COLO668 (cell line): Measurements from ENCODE around the gene SVOP.
"Not testable (repeated sequence)": the region's sequence is repeated elsewhere in the genome, so short reads cannot be mapped to it uniquely, and the experiment has no call there.

ENCODE experiments used
- DNase-seq: peaks from one replicate; lab custom pipeline; 2025; ENCODE audit not compliant: unreplicated experiment; lab: John Stamatoyannopoulos, UW

SVOP gene, protein sequence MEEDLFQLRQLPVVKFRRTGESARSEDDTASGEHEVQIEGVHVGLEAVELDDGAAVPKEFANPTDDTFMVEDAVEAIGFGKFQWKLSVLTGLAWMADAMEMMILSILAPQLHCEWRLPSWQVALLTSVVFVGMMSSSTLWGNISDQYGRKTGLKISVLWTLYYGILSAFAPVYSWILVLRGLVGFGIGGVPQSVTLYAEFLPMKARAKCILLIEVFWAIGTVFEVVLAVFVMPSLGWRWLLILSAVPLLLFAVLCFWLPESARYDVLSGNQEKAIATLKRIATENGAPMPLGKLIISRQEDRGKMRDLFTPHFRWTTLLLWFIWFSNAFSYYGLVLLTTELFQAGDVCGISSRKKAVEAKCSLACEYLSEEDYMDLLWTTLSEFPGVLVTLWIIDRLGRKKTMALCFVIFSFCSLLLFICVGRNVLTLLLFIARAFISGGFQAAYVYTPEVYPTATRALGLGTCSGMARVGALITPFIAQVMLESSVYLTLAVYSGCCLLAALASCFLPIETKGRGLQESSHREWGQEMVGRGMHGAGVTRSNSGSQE

DNA sequence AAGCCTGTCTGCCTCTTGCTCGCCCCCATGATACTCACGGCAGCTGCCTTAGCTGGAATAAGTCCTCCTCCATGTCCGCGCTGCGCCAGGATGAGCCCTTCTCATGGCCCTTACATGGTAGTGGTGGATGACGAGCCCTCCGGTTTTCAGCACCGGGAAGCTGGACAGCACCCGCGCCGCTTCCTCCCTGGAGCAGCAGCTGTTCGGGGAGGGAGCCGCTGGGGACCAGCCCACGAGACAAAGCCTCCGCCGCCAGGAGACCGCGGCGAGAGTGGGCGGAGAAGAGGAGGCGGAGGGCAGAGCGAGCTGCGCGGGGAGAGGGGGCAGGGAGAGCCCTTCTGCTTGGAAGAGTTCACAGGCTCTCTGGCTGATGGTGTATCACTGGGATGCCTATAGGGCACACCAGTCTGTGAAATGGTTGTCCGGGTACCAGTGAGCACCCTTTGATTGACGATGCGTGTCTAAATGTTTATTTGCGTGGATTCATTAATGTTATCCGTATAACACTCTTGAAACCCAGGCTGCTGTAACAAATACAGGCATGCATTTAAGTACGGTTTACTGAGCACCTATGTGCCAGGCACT is at the start of gene SVOP:
SVOP (minus strand) TSS at position 273 of the 585 bp plus-strand sequence; CDS start at position 73, 200 bp downstream.
- peak; percentile 91 for DNase-seq

DNA sequence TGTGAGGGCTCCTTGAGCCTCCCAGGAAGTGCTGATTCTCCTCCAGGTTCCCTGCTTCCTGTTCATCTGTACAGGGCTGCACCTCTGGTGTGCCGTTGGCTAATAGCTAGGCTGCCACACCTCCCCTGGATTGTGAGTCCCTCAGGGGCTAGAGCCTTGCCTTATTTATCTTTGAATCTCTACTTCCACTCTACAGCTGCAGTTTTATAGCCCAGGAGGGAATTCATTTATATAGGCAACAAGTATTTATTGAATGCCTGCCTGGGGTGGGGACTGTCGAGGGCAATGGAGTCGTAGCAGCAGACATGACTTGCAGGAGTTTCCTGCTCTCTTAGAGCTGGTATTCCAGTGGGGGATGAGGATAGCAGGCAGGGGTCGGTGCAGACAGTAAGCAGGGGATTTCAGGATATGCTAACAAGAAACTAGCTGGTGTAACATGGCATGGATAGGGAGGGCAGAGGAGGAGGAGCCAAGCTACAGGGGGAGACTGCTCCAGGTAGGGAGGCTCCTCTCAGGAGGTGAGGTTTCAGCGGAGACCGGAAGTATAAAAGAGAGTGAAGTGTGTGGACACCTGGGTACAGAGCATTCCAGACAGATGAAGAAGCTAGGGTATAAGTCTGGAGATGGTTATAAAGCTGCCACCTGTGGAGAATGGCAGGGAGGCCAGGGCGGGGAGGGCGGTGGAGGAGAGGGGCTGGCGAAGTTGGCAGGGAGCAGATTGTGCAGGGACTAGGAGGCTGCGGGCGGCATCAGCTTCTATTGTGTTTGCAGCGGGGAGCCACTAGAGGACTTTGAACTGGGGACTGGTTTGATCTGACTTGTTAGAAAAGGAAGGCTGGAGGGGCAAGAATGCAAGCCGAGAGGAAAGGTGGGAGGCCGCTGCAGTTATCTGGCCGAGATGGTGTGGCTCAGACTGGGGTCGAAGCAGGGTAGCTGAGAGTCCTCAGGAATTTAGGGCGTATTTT is 48.7 kb upstream of the SVOP start:
- no peak for DNase-seq

DNA sequence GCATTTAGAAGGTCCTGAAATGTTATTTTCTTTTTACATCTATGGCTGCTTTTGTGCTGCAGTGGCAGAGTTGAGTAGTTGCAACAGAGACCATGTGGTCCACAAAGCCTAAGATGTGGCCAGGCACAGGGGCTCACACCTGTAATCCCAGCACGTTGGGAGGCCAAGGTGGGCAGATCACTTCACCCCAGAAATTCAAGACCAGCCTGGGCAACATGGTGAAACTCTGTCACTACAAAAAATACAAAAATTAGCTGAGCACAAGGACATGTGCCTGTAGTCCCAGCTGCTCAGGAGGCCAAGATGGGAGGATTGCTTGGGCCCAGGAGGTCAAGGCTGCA is 45.0 kb upstream of the SVOP start:
- DNase-seq: no peak

DNA sequence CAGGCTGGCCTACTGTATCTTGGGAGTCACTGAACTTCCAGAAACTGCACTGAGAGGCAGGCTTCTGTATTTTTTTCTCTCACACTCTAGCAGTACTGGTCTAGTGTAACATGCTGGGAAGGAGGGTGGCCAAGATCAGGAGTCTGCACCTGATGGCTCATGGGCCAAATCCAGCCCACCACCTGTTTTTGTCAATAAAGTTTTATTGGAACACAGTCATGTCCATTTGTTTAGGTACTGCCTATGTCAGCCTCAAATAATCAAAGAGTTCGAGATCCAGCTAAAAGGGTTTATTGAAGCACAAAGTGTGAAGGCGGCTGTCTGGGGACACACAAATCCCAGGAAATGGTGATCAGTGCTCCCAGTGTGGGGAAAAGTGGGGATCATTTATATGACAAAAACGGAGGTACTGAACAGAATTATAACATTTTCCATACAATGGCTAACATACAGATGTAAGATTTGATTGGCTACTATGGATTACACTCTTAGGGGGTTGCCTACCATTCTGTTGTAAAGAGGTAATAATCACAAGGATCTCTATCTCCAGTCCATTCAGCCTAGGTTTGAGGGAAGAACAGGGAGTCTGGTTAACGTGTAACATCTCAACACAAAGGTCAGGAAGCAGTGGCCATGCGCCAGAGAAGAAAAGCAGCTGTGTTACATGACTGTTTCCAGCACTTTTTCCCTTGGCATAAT is 44.4 kb upstream of the SVOP start:
- no peak for DNase-seq

DNA sequence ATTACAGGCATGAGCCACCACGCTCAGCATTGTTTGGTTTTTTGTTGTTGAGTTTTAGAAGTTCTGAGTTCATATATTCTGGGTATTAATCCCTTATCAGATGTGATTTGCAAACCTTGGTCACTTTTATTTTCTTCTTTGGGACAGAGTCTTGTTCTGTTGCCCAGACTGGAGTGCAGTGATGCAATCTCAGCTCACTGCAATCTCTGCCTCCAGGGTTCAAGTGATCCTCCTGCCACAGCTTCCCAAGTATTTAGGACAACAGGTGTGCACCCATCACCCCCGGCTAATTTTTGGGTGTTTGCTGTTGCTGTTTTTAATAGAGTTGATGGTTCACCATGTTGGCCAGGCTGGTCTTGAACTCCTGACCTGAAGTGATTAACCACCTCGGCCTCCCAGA is 43.3 kb upstream of the SVOP start:
- no peak for DNase-seq

DNA sequence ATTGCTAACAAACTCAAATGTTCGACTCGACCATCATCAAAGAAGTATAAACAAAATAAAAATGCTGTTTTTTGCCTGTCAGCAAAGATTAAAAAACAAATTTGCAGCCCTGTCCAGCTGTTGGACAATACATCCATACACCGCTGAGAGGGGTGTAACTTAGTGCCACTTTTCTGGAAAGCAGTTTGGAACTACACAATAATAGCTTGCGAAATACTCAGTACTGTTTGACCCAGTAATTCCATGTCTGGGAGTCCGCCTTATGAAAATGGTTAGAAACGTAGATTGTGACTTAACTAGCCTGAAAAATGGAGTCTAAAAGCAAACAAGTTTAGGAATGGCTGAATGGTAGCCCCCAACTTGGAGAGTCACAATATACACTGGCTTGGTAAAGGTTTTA is 37.9 kb upstream of the SVOP start:
- no peak for DNase-seq

DNA sequence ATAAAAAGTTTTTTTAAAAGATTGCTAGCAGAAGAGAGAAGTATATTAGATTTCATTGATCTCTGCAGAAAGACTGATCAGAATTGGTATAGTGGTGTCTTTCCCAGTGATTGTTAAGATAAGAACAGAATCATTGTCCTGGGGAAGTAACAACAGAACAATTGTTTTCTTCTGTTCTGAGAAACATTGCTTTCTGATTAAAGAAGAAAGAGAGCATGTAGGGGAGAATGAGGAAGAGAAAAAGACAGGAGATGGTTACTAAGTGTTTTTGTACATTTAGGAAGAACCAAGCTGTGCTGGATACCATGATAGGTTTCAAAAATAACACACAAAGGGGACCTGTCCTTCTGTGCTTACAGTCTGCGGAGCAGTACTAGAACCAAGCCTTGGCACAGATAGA is 36.5 kb upstream of the SVOP start:
- no peak for DNase-seq

DNA sequence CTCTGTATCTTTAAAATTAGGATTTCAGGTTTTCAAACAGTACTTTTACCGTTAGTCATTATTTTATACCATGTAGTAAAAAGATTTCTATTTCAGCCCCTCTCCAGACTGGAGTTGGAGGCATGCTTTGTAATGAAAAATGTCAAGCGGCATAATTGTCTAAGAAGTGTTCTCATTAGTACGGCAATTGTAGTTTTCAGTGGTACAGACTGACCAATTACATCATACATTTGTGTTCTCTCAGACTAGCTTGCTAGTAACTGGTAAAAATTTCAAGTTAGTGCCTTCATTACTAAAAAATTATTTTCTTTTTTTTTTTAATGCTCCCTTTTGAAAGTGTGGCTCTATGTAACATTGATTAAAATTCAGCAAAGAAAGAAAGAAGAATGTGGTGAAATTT is 36.0 kb upstream of the SVOP start:
- no peak for DNase-seq

DNA sequence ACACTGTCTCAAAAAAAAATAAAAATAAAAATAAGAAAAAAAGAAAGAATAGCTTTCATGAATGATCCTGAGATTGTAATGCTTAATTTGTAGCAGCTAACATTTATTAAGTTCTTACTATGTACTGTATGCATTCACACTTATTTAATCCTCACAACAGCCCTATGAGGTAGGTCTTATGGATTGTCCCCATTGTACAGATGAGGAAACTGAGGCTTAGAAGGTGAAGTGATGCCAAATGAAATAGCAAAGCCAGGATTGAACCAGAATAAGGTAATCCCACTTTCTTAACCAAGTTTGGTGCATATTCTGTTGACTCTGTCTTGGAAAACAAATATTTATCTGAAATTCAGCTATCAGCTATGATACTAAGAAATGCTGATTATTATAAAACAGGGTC is 33.7 kb upstream of the SVOP start:
- no peak for DNase-seq

DNA sequence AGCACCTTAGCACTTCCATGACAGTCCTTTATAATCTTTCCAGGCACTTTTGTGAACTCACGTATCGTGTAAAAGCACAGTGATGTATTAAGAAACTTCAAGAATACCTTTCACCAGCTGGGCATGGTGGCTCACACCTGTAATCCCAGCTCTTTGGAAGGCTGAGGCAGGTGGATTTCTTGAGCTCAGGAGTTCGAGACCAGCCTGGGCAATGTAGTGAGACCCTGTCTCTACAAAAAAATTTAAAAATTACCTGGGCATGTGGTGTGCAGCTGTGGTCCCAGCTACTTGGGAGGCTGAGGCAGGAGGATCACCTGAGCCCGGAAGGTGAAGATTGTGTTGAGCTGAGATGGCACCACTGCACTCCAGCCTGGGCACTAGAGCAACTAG is 33.3 kb upstream of the SVOP start:
- not testable (repeated sequence) for DNase-seq

DNA sequence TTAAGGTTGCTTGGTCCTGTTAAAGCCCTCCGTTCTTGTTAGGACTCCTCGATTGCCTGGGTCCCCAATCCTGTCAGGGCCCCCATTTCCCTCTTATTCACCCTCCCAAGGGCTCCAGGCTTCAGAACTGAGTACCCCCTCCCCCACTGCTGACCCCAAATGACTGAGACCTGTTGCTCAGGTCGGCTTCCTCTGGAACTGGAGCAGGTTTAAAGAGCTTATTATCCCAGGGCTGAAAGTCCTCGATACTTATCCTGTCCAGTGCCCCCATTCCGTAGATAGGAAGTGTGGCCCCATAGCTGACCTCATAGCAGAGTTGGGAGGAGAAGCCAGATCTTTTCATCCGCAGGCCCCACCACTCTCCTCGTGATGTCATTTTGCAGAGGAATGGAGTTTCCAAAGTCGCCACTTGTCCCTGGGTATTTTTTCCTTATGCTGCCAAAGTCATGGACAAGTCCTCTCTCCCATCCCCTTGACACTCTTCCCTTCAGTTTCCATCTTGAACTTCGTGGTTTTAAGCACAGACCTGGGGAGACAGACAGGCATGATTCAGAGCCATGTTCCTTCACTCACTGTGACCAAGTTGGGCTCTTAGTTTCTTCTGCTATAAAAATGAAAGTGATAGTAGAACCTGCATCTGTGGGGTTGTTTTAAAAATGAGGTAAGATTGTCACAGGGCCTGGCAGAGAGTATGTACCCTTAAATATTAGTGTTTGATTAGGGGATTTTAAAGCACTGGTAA is 32.7 kb upstream of the SVOP start:
- DNase-seq: no peak

DNA sequence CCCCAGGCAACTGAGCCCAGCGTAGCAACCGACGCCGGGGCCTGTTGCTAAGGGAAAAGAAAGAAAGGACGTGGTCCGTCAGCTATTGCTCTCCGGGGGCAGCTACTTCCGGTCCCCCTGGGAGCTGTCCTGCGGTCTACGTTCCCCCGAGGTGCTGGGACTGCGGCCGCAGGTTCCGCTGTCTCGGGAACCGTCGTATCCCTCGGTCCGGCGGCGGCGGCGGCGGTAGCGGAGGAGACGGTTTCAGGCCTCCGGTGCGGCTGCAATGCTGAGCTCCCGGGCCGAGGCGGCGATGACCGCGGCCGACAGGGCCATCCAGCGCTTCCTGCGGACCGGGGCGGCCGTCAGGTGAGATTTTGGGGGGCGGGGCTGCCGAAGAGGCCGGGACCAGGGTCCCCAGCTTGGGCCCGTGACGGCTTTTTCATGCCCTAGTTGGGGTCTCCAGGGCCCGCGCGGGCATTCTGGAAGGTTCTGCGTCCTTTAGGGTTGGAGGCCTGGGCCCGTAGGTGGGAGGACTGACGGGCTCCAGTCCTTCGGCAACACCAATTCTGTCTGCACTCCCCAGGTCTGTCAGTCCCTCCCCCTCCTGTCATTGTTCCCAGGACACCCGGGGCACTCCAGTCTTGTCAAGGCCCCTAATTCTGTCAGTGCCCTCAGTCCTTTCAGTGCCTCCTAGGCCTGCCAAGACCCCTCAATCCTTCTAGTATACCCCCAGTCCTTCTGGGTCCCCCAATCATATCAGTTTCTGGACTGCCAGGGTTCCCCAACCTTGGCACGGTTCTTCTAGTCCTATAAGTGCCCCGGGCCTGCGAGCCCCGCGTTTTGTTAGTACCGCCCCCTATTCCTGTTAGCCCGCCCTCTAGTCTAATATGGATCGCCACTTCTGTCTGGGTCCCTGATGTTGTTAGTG is 31.8 kb upstream of the SVOP start, which contains the start of gene USP30:
USP30 (plus strand) TSS at position 163 of the 910 bp plus-strand sequence; CDS start at position 266, 103 bp downstream.
- DNase-seq: peak; percentile 91

DNA sequence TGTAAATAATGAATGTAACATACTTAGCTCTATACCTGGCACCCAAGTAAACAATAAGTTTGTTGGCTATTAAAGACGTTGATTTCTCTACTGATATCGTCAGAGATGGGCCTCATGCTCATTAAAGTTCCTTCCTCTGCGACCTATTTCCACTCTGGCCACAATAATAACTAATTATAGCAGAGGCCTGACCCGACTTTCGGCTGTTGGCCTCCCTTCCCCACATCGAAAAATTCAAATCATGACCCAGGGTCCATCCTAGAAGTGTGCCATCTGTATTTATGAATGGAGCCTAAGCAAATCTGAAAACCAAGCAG is 31.2 kb upstream of the SVOP start:
- no peak for DNase-seq

DNA sequence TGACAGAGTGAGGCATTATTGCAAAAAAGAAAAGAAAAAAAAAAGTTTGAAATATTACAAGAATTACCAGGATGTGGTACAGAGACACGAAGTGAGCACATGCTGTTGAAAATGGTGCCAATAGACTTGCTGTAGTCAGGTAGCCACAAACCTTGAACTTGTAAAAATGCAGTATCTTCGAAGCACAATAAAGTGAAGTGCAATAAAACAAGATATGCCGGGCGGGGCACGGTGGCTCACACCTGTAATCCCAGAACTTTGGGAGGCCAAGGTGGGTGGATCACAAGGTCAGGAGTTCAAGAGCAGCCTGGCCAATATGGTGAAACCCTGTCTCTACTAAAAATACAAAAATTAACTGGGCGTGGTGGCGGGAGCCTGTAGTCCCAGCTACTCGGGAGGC is 28.9 kb upstream of the SVOP start:
- not testable (repeated sequence) for DNase-seq

DNA sequence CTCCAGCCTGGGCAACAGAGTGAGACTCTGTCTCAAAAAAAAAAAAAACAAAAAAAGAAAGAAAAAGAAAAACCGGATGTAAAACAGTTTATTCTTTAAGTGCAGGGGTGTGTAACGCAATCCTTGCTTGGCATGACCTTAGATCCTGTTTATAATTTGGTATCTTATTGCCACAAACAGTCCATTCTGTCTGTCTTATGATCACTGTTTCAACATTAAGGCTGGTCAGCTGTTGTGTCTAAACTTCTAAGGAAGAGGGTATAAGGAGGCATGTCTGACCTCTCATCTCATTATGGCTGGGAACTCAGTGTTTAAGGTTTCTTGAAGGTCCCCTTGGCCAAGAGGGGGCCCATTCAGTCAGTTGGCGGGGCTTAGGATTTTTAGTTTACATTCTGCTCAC is 27.8 kb upstream of the SVOP start:
- DNase-seq: not testable (repeated sequence)

DNA sequence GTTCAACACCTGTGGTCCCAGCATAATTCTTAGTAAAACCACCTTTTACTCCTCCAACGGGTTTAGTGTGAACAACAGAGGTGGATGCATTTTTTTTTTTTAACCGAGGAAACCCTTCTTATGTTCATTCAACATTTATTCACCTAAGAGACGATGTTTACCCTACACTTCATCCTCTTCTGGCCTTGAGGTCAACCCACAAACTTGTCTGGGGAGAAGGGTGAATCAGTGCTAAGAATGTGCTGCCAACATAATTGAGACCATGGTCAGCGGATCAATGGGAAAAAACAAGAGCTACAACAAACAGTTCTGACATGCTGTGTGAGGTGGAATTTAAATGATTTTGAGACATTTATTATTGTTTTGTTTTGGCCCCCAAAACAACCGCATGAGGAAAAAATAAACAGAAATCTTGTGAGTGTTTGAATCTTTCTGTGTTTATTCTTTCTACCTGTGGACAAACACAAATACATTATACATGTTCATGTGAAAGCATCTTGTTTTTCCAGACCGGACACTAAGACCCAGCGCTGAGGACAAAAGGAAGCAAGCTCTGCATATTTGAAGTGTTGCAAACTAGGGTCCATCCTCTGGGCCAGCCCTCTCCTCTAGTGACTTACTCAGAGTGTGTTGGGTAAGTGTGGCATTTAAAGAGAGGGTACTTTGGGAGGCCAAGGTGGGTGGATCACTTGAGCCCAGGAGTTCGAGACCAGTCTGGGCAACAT is 26.4 kb upstream of the SVOP start:
- DNase-seq: no peak

DNA sequence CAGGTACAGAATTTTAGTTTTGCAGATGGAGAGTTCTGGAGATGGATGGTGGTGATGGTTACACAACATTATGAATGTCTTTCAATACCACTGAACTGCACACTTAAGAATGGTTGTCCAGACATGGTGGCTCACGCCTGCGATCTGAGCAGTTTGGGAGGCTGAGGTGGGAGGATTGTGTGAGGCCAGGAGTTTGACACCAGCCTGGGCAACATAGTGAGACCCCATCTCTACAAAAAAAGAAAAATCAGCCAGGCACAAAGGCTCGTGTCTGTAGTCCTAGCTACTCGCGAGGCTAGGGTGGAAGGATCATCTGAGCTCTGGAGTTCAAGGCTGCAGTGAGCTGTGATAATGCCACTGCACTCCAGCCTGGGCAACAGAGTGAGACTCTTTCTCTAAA is 23.4 kb upstream of the SVOP start:
- no peak for DNase-seq

DNA sequence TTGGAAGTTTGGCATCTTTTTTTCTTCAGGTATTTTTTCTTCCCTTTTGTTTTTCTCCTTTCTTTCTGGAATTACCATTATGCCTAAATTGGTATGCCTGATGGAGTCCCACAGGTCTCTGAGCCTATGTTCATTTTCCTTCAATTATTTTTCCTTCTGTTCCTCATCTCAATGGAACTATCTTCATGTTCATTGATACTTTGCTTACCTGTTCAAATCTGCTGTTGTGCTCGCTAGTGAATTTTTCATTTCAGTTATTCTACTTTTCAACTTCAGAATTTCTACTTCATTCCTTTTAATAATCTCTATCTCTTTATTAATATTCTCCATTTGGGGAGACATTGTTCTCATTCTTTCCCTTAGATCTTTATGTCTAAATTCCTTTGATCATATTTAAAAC is 16.1 kb upstream of the SVOP start:
- DNase-seq: no peak
